B cell (primary cell): ENCODE measurements around the gene ALPK3. TPM values are rescaled to one million over a fixed set of nuclear protein-coding genes. Genes with fewer than 3 reads are reported as not detected.

Experiments
- ATAC-seq: fragments of 200-7000 bp; cut with Tn5 transposase; one replicate; pipeline ENCODE4 v1.10.0; 2021; ENCODE audit warnings: low read depth, mild to moderate bottlenecking, moderate number of reproducible peaks, moderate library complexity
- CTCF ChIA-PET: fragments of 350-600 bp; sonication (Branson Sonifier 250); formaldehyde crosslinking; loops from one replicate; lab custom pipeline; 2021; ENCODE audit warnings: antibody characterized with exemption, inconsistent platforms; lab: Charles Lee
- POLR2A ChIA-PET: fragments of 350-600 bp; sonication (Branson Sonifier 250); formaldehyde crosslinking; loops from one replicate; lab custom pipeline; 2021; ENCODE audit warnings: antibody characterized with exemption; lab: Charles Lee
- DNase-seq: peaks from one replicate; pipeline ENCODE4 v3.0.0; 2013
- H2AFZ ChIP-seq: 2 replicates; pipeline ENCODE4 v1.6.1; 2012; ENCODE audit warnings: mild to moderate bottlenecking, low read depth, low read length; ENCODE audit not compliant: insufficient read depth, poor library complexity, severe bottlenecking
- H3K27ac ChIP-seq, 2 donors: 1 replicate in 1 of 2; 2 replicates in 1 of 2; pipeline ENCODE4 v1.5.1; 2012 to 2013; ENCODE audit warnings: low read length in 2 of 2, mild to moderate bottlenecking in 2 of 2, moderate library complexity in 1 of 2
- H3K27me3 ChIP-seq, 4 experiments: fragments of 200-600 bp in 1 of 4; sonication (generic) in 1 of 4; replicated peaks in 1 of 4; 1 replicate in 2 of 4; 2 replicates in 2 of 4; pipeline versions ENCODE4 v1.6.1 to v1.7.0; 2013 to 2016; ENCODE audit warnings: low read length in 3 of 4, mild to moderate bottlenecking in 2 of 4, mixed read lengths in 1 of 4, moderate library complexity in 1 of 4; ENCODE audit not compliant: insufficient read depth in 4 of 4, control insufficient read depth in 3 of 4; ENCODE audit errors: control extremely low read depth in 1 of 4
- H3K36me3 ChIP-seq, 2 experiments: replicated peaks in 1 of 2; 1 replicate in 1 of 2; 2 replicates in 1 of 2; pipeline versions ENCODE4 v1.6.1 to v1.7.1; 2013; ENCODE audit warnings: low read length in 1 of 2; ENCODE audit not compliant: insufficient read depth in 2 of 2, control insufficient read depth in 1 of 2; ENCODE audit errors: control extremely low read depth in 1 of 2, extremely low read depth in 1 of 2
- H3K4me1 ChIP-seq, 2 donors: fragments of 200-600 bp in 1 of 2; sonication (generic) in 1 of 2; 1 replicate in 1 of 2; 2 replicates in 1 of 2; pipeline versions ENCODE4 v1.5.1 to v1.6.1; 2013 to 2017; ENCODE audit warnings: low read length in 2 of 2; ENCODE audit not compliant: control insufficient read depth in 2 of 2, insufficient read depth in 2 of 2
- H3K4me2 ChIP-seq: replicated peaks from 2 replicates; pipeline ENCODE3; 2012; ENCODE audit warnings: mild to moderate bottlenecking, low read depth, low read length; ENCODE audit not compliant: poor library complexity, severe bottlenecking
- H3K4me3 ChIP-seq, 5 experiments: fragments of 200-600 bp in 1 of 5; sonication (generic) in 1 of 5; 1 replicate in 3 of 5; 2 replicates in 2 of 5; pipeline versions ENCODE4 v1.5.1 to v1.7.0; 2011 to 2016; ENCODE audit warnings: low read length in 4 of 5, mild to moderate bottlenecking in 4 of 5, low read depth in 2 of 5, control low read depth in 1 of 5, moderate library complexity in 1 of 5; ENCODE audit not compliant: insufficient read depth in 1 of 5; ENCODE audit errors: control extremely low read depth in 1 of 5, extremely low read depth in 1 of 5
- H3K79me2 ChIP-seq: fragments of 200-600 bp; sonication (generic); one replicate; pipeline ENCODE4 v1.6.0; 2016; ENCODE audit warnings: low read length; ENCODE audit not compliant: control insufficient read depth, insufficient read depth
- H3K9ac ChIP-seq: fragments of 200-600 bp; sonication (generic); 2 replicates; pipeline ENCODE4 v1.6.1; 2017; ENCODE audit warnings: mild to moderate bottlenecking, low read length, moderate library complexity
- H3K9me3 ChIP-seq, 3 donors: one replicate each; pipeline versions ENCODE4 v1.6.1 to v1.7.1; 2013; ENCODE audit warnings: low read length in 2 of 3; ENCODE audit not compliant: control insufficient read depth in 2 of 3, insufficient read depth in 1 of 3; ENCODE audit errors: control extremely low read depth in 1 of 3
- H4K20me1 ChIP-seq: 2 replicates; pipeline ENCODE4 v1.6.0; 2012; ENCODE audit warnings: mild to moderate bottlenecking, low read length; ENCODE audit not compliant: insufficient read depth, control insufficient read depth, poor library complexity, severe bottlenecking
- H3K27ac Mint-ChIP-seq: one replicate; pipeline ENCODE4 v1.8.0; 2021; ENCODE audit warnings: mixed read lengths
- H3K27me3 Mint-ChIP-seq: one replicate; pipeline ENCODE4 v1.8.0; 2021; ENCODE audit warnings: mixed read lengths
- H3K4me1 Mint-ChIP-seq: one replicate; pipeline ENCODE4 v1.8.0; 2021; ENCODE audit warnings: mixed read lengths
- H3K4me3 Mint-ChIP-seq: one replicate; pipeline ENCODE4 v1.8.0; 2021; ENCODE audit warnings: mixed read lengths
- H3K9me3 Mint-ChIP-seq: one replicate; pipeline ENCODE4 v1.8.0; 2022; ENCODE audit warnings: mixed read lengths; ENCODE audit not compliant: insufficient read depth
- CTCF ChIP-seq: fragments of 200-600 bp; IDR thresholded peaks from one replicate; pipeline ENCODE4 v1.8.0; 2022; ENCODE audit warnings: antibody characterized with exemption, mild to moderate bottlenecking
- EZH2 ChIP-seq: IDR thresholded peaks from 2 replicates; pipeline ENCODE4 v1.6.1; 2012; ENCODE audit warnings: borderline replicate concordance, low read depth, mild to moderate bottlenecking, moderate library complexity, low read length; ENCODE audit not compliant: insufficient read depth, poor library complexity, severe bottlenecking
- WGBS: methylation state at CpG from one replicate; pipeline ENCODE4 v1.1.5; 2013; ENCODE audit warnings: missing lambda C conversion rate; ENCODE audit not compliant: insufficient coverage; 5-methylcytosine and 5-hydroxymethylcytosine counted together
- intact Hi-C: fragments of 100-400 bp; cut with micrococcal nuclease; formaldehyde crosslinking; loops from one replicate; pipeline ENCODE4 v1.10.0; 2022
- polyA plus RNA-seq: library from polyadenylated mRNA; depleted of rRNA; stranded (reverse); fragments of >200 nt; gene quantifications from 2 replicates; pipeline ENCODE4 v1.2.3, GENCODE V29; 2012
- total RNA-seq, 2 donors: library from RNA; stranded (reverse); fragments of 120-200 nt in 1 of 2; gene quantifications; 1 replicate in 1 of 2; 2 replicates in 1 of 2; pipeline versions ENCODE4 v1.2.3 to v1.2.4, GENCODE V29; 2013 to 2022

The ALPK3 gene
- total and polyA plus RNA-seq, 2 donors (not counting 1 experiment from before 2014, with no cell fraction given) = 0.07 to 0.15 TPM

- Histone ChIP-seq H3K27me3 (no peaks in the 10 kb centered on the region), H3K36me3 (no peaks in the 10 kb centered on the region), H3K4me2 (no peak overlapping the region), H3K4me3 (no peak overlapping the region), H3K27ac (no peak overlapping the region), H4K20me1 (no peaks in the 10 kb centered on the region), H2AFZ (no peak overlapping the region), H3K4me1 (no peaks in the 10 kb centered on the region), H3K9ac (no peak overlapping the region), H3K79me2 (no peaks in the 10 kb centered on the region), H3K9me3 (no peaks in the 10 kb centered on the region)
- H3K4me1 Mint-ChIP-seq = no peaks in the 10 kb centered on the region
- H3K27ac Mint-ChIP-seq = no peak overlapping the region
- no peak overlapping the region for H3K4me3 Mint-ChIP-seq
- TF ChIP-seq CTCF (no peak), EZH2 (no peak)
- 88% methylated on average over 3 of the region's 4 CpGs for WGBS
- ATAC-seq = no peak
- H3K27me3 Mint-ChIP-seq = peaks cover 28% of the 10 kb centered on the region
- H3K9me3 Mint-ChIP-seq = no peaks in the 10 kb centered on the region
- POLR2A ChIA-PET = no interaction called here
- intact Hi-C loops = no loop called here
- CTCF ChIA-PET = interaction anchor here (1.2 kb wide), 1 partner anchor 11 kb away, joined by 4 read pairs; no protein-coding TSS in a partner anchor
- DNase-seq = no peak
These were observed 16.5 kb downstream of the ALPK3 start for GRCh38 chr15:84833447-84834228.

- 100% methylated on average over 3 of the region's 4 CpGs for WGBS
- ChIA-PET POLR2A (no interaction called here), CTCF (interaction anchor here (1.2 kb wide), 1 partner anchor 10 kb away, joined by 4 read pairs; no protein-coding TSS in a partner anchor)
- no peak overlapping the region for H3K27ac Mint-ChIP-seq
- TF ChIP-seq CTCF (no peak), EZH2 (no peak)
- intact Hi-C loops = no loop called here
- H3K4me3 ChIP-seq = no peak overlapping the region
- no peak overlapping the region for H2AFZ ChIP-seq
- no peak overlapping the region for H3K27ac ChIP-seq
- H3K9me3 ChIP-seq = no peaks in the 10 kb centered on the region
- H3K4me3 Mint-ChIP-seq = no peak overlapping the region
- no peak for ATAC-seq
- no peaks in the 10 kb centered on the region for H3K27me3 ChIP-seq
- H3K79me2 ChIP-seq = no peaks in the 10 kb centered on the region
- no peaks in the 10 kb centered on the region for H3K36me3 ChIP-seq
- H3K4me1 ChIP-seq = no peaks in the 10 kb centered on the region
- no peaks in the 10 kb centered on the region for H4K20me1 ChIP-seq
- DNase-seq = no peak
- H3K4me1 Mint-ChIP-seq = no peaks in the 10 kb centered on the region
- H3K27me3 Mint-ChIP-seq = peaks cover 28% of the 10 kb centered on the region
- no peak overlapping the region for H3K9ac ChIP-seq
- no peaks in the 10 kb centered on the region for H3K9me3 Mint-ChIP-seq
- no peak overlapping the region for H3K4me2 ChIP-seq
These were observed 17.2 kb downstream of the ALPK3 start for GRCh38 chr15:84834229-84834955.
